ENCODE results near the gene MELTF.
"Not testable (repeated sequence)": the region's sequence is repeated elsewhere in the genome, so short reads cannot be mapped to it uniquely, and the experiment has no call there.

The MELTF gene

DNA sequence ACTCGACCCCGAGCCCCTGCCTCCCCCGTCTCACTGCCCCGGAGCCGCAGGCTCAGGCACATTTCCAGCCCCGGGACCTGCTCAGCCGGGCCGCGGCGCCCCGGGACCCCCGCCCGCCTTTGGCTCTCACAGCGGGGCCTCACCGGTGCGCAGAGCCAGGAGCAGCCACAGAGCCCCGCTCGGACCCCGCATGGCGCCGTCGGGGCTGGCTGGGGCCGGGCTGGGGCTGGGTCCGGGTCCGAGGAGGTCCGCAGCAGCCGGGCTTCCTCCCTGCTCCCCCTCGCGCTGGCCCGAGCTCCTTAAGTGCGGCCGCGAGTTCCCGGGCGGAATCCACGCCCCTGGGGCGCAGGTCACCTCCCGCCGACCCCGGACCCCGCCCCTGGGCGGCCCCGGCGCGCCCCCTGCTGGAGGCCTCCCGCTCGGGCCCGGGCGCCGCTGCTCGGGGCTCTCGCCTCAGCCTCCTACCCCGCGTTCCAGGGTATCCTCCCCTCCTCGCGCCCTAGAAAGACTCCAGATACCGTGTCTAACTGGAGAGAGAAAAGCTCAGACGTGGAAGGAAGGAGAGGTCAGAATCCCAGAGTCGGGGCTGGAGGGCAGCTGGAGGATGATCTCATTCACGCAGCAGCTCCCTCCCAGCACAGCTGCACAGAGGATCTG lies at the start of gene MELTF:
Gene MELTF (minus strand): TSS at position 307 of the 657 bp plus-strand sequence. CDS start 115 bp downstream, at position 192.
- DNase-seq = peak; percentile 55

GRCh38 chr3:197076415-197076814 lies 46.8 kb upstream of the MELTF start:
- no peak for DNase-seq

DNA sequence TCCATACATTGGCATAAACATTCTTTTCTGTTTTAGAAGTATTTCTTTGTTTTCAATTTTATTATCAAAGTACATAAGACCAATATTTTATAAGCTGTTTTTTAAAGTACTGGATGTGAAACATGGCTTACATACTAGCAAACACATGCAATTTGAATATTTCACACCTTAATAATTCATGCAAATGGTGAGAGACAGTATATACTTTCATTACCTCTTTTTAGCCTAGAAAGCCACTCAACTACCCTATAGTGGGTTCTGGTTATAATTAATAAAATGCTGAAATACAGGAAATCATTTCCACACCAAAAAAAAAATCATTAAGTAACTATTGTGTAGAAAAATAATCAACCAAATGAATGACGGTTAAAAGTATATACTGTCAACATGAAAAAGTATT lies 38.5 kb upstream of the MELTF start:
- no peak for DNase-seq

- peak; percentile 62 for DNase-seq
These were observed 35.2 kb upstream of the MELTF start for GRCh38 chr3:197064771-197065170.

- DNase-seq = no peak
These were observed 32.8 kb upstream of the MELTF start for GRCh38 chr3:197062446-197062845.

DNA sequence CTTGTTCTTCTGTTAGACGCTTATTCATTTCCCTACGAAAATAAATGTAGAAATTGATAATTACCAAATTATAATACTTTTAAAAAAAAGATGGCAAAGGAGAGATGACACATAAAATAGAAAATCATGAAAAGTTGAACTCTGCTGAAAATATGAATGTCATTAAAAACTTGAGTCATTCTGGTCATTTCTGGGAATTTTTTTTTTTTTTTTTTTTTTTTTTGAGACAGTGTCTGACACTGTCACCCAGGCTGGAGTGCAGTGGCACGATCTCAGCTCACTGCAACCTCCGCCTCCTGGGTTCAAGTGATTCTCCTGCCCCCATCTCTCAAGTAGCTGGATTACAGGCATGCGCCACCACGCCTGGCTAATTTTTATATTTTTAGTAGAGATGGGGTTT lies 22.0 kb upstream of the MELTF start:
- not testable (repeated sequence) for DNase-seq

DNA sequence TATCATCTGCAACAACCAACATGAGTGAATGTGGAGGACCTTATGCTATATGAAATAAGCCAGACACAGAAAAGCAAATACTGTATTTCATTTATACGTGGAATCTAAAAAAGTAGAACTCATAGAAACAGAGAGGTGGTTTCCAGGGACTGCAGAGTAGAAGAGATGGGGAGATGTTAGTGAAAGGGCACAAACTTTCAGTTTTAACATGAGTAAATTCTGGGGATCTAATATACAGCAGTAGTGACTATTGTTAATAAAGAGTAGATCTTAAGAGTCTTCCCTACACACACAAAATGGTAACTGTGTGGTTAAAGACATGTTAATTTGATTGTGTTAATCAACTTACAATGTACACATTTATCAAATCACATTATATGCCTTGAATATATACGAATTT lies 20.9 kb upstream of the MELTF start:
- DNase-seq = no peak

DNA sequence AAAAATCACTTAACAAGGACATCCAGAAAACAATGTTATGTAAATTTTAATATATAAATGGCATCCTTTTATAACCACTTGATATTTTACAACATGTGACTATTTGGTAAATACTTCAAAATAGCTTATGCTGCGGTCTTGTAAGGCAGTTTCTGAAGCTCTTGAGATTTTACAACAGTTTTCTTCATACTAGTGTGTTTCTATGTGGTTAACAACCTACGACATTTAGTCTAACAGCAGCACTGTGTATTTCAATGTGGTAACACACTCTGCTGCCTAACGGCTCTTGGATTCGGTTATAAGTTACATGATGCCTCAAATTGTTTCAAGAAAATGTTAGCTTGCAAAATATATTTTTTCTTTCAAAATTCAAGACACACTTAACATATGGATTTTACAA lies 12.9 kb upstream of the MELTF start:
- no peak for DNase-seq

GRCh38 chr3:197041875-197042488 lies 12.4 kb upstream of the MELTF start:
- no peak for DNase-seq

DNA sequence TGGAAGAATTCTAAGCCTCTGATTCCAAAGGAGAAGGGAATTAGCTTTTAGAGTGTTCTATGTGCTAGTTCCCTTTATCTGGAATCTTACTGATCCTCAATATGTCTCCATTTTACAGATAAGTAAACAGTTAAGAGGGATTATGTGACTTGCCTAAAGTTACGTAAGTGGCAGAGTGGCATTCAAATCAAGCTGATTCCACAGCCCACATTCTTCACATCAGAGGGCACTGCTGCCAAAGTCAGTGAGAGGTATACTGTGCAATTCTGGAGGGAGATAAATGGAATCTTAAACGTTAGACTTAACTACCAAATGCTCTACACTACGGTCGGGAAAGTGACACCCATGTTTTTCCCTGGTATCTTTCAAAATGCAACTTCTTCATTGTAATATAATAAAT lies 11.0 kb upstream of the MELTF start:
- no peak for DNase-seq

DNA sequence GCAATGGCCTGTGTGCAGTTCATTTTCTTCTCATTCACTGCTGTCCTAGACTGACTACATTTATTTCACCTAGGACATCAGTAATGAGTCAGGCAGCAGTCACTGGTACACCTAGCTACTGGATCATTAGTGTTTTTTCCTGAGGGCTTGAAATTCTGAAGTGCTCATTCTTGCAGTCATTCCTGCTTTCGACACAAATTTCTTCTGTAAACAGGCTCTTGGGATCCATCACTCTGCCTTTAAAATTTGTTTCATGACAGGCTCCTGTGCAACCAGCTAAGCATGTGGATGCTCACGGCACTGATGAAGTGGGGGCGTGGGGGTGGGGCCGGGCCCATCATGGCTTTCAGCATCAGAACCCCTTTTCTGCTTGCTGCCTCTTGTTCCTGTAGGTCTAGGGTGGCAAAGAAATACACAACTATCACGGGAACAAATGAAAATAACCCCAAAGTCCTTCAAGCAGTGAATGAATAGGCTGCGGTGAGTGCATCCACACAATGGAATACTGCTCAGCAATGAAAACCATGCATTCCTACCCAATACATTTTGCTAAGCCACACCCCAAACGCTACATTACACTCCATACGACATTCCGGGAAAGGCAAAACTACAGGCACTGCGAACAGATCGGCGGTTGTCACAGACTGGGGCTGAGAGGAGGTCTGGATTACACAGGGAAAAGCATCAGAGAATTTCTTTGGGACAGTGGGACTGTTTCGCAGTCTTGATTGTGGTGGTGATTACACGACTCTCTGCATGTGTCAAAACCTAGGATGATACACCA lies 9.3 kb upstream of the MELTF start:
- no peak for DNase-seq

- no peak for DNase-seq
These were observed 6.0 kb upstream of the MELTF start for GRCh38 chr3:197035577-197035976.

DNA sequence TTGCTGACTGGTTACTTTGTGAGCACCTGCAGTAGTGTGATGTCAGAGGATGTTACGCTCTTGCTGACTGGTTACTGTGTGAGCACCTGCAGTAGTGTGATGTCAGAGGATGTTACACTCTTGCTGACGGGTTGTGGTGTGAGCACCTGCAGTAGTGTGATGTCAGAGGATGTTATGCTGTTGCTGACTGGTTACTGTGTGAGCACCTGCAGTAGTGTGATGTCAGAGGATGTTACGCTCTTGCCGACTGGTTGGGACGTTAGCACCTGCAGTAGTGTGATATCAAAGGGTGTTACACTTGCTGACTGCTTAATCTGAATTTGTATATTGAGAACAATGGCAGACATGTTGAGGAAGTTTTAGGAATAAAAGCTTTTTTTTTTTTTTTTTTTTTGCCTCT lies 5.2 kb upstream of the MELTF start:
- not testable (repeated sequence) for DNase-seq

DNA sequence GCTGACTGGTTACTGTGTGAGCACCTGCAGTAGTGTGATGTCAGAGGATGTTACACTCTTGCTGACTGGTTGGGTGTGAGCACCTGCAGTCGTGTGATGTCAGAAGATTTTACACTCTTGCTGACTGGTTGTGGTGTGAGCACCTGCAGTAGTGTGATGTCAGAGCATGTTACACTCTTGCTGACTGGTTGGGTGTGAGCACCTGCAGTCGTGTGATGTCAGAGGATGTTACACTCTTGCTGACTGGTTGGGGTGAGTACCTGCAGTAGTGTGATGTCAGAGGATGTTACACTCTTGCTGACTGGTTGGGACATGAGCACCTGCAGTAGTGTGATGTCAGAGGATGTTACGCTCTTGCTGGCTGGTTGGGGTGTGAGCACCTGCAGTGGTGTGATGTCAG lies 4.1 kb upstream of the MELTF start:
- DNase-seq = not testable (repeated sequence)

DNA sequence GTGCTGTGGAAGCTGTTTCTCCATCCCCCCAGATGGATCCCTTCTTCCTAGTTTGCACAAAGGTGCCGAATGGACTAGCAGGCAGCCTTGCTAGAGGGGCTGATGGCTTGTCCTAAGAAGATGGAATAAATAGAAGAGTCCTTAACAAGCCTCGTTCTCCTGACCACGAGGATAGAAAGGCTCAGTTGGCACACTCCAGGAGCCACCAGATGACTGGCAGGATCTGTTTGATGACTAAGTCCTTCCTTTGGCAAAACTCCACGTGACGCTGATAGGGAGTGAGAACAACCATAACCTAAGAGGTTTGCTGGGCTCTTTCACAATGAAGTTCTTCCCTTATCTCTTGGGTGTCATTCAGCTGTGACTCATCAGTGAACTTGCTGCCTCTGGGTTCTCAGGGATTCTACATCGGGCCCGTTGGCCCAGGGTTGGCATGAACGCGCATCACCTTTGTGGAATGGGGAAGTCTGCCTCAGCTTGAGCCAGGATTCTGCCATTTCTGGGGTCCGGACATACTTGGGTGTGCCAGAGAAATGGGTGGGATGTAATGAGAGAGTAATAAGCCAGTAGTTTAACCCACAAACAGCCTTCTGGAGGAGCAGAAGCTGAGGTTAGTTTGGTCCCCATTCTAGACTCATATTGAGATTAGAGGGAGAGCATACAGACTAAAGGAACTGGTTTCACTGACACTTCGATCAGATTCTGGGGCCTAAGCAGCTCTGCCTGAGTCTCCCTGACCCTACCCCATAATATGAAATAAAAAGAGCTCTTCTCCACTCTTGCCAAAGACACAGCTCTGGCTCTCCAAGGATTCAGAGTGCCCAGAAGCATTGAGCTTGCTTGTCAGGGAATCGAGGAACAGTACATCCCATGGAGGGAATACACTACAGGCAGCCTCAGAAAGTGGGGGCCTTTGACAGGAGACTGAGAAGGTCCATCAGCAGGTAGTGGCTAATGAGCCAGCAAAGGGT lies 2.0 kb upstream of the MELTF start:
- DNase-seq = peak; percentile 100

DNA sequence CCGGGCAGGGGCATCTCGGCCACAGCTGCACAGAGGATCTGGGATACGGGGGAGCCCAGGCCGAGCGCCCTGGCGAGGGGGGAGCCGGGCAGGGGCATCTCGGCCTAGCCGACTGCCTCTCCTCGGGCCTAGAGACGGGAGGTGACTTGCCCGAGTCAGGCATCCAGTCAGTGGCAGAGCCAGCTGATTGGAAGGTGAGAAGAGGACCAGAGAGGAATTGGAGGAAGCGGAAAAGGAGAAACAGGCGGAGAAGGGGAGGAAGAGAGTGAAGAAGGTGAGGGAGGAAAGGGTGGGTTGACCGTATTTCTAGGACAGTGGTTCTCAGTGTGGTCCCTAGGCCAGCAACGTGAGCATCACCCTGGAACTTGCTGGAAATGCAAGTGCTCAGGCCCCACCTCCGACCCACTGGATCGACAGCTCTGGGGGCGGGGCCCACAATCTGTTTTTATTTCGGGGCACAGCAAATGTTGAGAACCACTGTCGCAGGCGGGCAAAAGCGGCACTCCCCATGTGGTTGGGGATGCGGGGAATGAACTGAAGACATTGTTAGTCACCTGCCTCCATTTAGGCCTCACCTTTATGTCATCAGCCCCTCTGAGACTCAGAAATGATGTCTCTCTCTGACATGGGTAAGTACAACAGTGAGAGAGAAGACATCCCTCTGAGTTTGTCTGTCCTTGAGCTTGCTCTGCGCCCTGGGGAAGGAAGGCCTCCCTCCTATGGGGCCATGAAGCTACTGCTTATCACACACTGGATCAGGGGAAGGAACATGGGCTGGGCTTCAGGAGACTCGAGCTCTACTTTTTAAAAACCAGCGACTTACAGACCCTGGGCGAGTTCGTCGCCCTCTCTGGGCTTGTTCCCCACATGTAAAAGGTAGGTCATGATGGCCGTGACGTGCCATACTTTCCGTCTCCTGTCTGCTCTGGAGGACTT lies 1.0 kb upstream of the MELTF start:
- DNase-seq = no peak

DNA sequence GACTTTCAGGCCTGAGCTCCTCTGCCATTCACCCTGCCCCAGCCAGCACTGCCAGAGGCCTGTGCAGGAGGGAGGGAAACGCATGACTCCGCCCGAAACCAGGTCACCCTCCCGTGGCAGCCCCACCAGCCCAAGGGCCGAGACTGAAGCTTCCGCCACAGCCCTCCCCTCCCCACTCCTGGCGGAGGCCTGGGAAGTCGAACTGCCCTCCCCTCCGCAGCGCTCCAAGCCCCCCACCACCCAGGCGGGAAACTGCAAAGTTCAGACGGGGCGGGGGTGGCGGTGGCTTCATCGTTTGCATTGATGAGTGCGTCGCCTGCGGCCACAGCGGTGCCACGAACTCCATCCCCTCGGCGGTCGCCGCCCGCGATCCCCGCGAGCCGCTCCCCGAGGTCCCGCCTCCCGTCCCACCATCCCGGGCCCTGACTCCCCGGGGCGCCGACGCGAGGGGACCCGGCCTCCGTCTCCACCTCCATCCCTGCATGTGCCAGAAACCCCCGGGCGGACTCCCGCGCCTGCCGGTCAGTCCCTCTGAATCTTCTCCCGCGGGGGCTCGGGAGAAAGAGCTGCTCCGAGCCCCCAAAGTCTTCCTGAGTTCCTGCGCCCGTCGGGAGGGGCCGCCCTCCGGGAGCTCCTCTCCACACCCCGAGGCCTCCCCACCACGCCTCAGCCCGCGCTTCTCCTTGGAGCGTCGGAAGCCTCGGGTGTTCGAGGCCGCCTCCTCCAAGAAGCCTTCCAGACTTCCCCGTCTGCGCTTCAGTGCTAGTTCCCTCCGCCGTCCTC lies 698 bp downstream of the MELTF start:
- no peak for DNase-seq

GRCh38 chr3:197027896-197028727 lies 1.5 kb downstream of the MELTF start:
- DNase-seq = no peak

GRCh38 chr3:197027151-197027895 lies 2.3 kb downstream of the MELTF start:
- no peak for DNase-seq

All from hematopoietic multipotent progenitor cell treated with erythropoietin and hydrocortisone succinate and interleukin-3 and kit ligand, for 8 days (in vitro differentiated cells).